SU-DHL-6 (cell line): ENCODE measurements around the gene PGGHG.

Source experiments
- H2AFZ ChIP-seq: fragments of 200-600 bp; sonication (generic); 2 replicates; pipeline ENCODE4 v1.6.1; 2014; ENCODE audit warnings: low read depth, mild to moderate bottlenecking, moderate library complexity, mixed read lengths, antibody characterized with exemption, low read length; ENCODE audit not compliant: severe bottlenecking
- H3F3A ChIP-seq: fragments of 200-600 bp; shearing (Covaris generic); 2 replicates; pipeline ENCODE4 v1.6.0; 2016; ENCODE audit warnings: antibody characterized with exemption, mild to moderate bottlenecking; ENCODE audit not compliant: insufficient read depth
- H3K27ac ChIP-seq: fragments of 200-600 bp; sonication (generic); 2 replicates; pipeline ENCODE4 v1.5.1; 2016; ENCODE audit warnings: low read depth, mild to moderate bottlenecking, low read length, moderate library complexity, mixed read lengths
- H3K27me3 ChIP-seq: fragments of 200-600 bp; sonication (generic), shearing (Covaris generic); 2 replicates; pipeline ENCODE4 v1.6.0; 2014; ENCODE audit warnings: mild to moderate bottlenecking, low read length
- H3K36me3 ChIP-seq: fragments of 200-600 bp; sonication (generic); 2 replicates; pipeline ENCODE4 v1.6.1; 2014; ENCODE audit warnings: mild to moderate bottlenecking, low read length, mixed read lengths
- H3K4me2 ChIP-seq: fragments of 300-600, 200-600 bp; shearing (Covaris generic), sonication (generic); 2 replicates; pipeline ENCODE4 v1.6.0; 2014; ENCODE audit warnings: low read length, low read depth, mild to moderate bottlenecking; ENCODE audit not compliant: poor library complexity, severe bottlenecking
- H3K4me3 ChIP-seq: fragments of 200-600 bp; sonication (generic); 2 replicates; pipeline ENCODE4 v1.5.1; 2014; ENCODE audit warnings: antibody characterized with exemption, low read length, mild to moderate bottlenecking, mixed read lengths; ENCODE audit not compliant: insufficient read depth, poor library complexity, severe bottlenecking
- H3K79me2 ChIP-seq: fragments of 200-600 bp; sonication (generic); 2 replicates; pipeline ENCODE4 v1.6.1; 2014; ENCODE audit warnings: mild to moderate bottlenecking, low read length, moderate library complexity; ENCODE audit not compliant: insufficient read depth
- H3K9ac ChIP-seq: fragments of 200-600 bp; sonication (generic); 2 replicates; pipeline ENCODE4 v1.7.0; 2014; ENCODE audit warnings: mild to moderate bottlenecking, low read length
- H3K9me2 ChIP-seq: fragments of 200-600 bp; sonication (generic); replicated peaks from 2 replicates; pipeline ENCODE4 v1.6.1; 2014; ENCODE audit warnings: low read length; ENCODE audit not compliant: insufficient read depth
- H3K9me3 ChIP-seq: fragments of 200-600 bp; sonication (generic); 2 replicates; pipeline ENCODE4 v1.6.1; 2014; ENCODE audit warnings: low read length, mixed read lengths; ENCODE audit not compliant: insufficient read depth
- H4K20me1 ChIP-seq: fragments of 200-600 bp; sonication (generic); 2 replicates; pipeline ENCODE4 v1.6.1; 2014; ENCODE audit warnings: low read depth, mild to moderate bottlenecking, antibody characterized with exemption, low read length, moderate library complexity, mixed read lengths
- EZH2phosphoT487 ChIP-seq: fragments of 200-600 bp; sonication (generic), shearing (Covaris generic); conservative IDR thresholded peaks from 2 replicates; pipeline ENCODE4 v1.6.1; 2018; ENCODE audit warnings: mild to moderate bottlenecking, antibody characterized with exemption, low read length, moderate library complexity, mixed read lengths
- TF ChIP-seq, protein P1 (sequence below): fragments of 200-600 bp; sonication (generic); IDR thresholded peaks from one replicate; pipeline ENCODE4 v1.5.1; 2017; ENCODE audit warnings: antibody characterized with exemption, mild to moderate bottlenecking, low read length, moderate library complexity; ENCODE audit not compliant: insufficient read depth, poor library complexity, severe bottlenecking

Gene PGGHG

DNA sequence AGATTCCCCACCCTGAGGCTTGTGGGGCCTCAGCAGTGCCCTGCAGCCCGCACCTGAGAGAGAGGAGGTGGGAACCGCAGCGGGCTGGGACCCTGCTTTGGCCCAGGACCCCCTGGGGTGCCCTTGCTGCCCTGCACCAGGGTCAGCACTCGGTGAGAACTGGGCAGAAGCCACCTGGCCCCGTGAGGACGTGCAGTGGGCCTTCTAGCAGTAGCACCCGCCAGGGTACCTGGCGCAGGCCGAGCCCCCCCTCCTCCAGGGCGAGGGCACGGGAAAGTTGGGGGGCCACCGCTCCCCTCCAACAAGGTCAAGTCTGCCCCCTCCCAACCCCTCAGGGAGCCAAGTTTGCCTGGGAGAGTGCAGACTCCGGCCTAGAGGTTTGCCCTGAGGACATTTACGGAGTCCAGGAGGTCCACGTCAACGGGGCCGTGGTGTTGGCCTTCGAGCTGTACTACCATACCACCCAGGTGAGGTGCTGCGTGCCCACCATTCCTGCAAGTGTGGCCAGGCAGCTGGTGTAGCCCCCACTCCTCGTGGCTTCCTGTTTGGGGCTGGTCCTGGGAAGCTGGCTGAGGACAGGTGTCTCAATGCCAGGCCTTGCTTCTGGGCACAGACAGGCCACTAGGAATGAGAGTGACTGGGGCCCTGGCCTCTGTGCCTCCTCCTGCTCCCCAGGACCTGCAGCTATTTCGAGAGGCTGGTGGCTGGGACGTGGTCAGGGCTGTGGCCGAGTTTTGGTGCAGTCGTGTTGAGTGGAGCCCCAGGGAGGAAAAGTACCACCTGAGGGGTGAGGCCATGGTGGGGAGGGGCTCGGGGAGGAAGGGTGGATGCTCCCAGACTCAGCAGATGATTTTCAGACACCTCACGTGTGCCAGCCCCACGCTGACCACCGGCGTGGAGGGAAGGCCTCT is 3.5 kb downstream of the PGGHG start:
- no peaks in the 10 kb centered on the region for H3K79me2 ChIP-seq
- no peak overlapping the region for H3K4me3 ChIP-seq
- H4K20me1 ChIP-seq, result no peaks in the 10 kb centered on the region
- H3K9ac ChIP-seq, result no peak overlapping the region
- H3K27me3 ChIP-seq, result no peaks in the 10 kb centered on the region
- no peaks in the 10 kb centered on the region for H3K9me3 ChIP-seq
- H3K27ac ChIP-seq, result no peak overlapping the region
- H3K9me2 ChIP-seq, result no peaks in the 10 kb centered on the region
- TF ChIP-seq, protein P1, sequence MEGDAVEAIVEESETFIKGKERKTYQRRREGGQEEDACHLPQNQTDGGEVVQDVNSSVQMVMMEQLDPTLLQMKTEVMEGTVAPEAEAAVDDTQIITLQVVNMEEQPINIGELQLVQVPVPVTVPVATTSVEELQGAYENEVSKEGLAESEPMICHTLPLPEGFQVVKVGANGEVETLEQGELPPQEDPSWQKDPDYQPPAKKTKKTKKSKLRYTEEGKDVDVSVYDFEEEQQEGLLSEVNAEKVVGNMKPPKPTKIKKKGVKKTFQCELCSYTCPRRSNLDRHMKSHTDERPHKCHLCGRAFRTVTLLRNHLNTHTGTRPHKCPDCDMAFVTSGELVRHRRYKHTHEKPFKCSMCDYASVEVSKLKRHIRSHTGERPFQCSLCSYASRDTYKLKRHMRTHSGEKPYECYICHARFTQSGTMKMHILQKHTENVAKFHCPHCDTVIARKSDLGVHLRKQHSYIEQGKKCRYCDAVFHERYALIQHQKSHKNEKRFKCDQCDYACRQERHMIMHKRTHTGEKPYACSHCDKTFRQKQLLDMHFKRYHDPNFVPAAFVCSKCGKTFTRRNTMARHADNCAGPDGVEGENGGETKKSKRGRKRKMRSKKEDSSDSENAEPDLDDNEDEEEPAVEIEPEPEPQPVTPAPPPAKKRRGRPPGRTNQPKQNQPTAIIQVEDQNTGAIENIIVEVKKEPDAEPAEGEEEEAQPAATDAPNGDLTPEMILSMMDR, result no peak
- no peak for TF ChIP-seq EZH2phosphoT487
- H3K4me2 ChIP-seq, result no peak overlapping the region
- H3F3A ChIP-seq, result no peaks in the 10 kb centered on the region
- no peaks in the 10 kb centered on the region for H3K36me3 ChIP-seq
- no peak overlapping the region for H2AFZ ChIP-seq

DNA sequence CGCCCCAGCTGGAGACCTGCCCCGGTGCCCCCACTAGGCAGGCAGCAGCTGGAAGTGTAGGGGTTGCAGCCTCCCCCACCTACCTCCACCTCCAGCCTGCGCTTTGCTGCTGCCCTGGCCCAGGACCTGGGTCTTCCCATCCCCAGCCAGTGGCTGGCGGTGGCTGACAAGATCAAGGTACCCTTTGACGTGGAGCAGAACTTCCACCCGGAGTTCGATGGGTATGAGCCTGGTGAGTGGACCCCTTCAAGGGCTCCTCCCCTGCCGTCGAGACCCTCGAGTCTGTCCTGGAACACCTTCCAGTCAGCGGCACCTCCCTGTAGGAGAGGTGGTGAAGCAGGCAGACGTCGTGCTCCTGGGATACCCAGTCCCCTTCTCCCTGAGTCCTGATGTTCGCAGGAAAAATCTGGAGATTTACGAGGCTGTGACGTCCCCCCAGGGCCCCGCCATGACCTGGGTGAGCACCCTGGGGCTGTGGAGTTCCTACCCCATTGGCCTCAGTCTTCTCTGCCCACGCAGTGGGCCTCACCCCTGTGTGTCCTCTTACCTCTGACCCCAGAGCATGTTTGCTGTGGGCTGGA is 4.4 kb downstream of the PGGHG start:
- Histone ChIP-seq H3K4me3 (no peak overlapping the region), H4K20me1 (no peaks in the 10 kb centered on the region), H3K9me2 (no peaks in the 10 kb centered on the region), H3K4me2 (no peak overlapping the region), H3K9ac (no peak overlapping the region), H2AFZ (no peak overlapping the region), H3K27me3 (no peaks in the 10 kb centered on the region), H3K27ac (no peak overlapping the region), H3K9me3 (no peaks in the 10 kb centered on the region), H3K79me2 (no peaks in the 10 kb centered on the region), H3K36me3 (no peaks in the 10 kb centered on the region), H3F3A (no peaks in the 10 kb centered on the region)
- TF ChIP-seq, protein P1, result no peak
- no peak for TF ChIP-seq EZH2phosphoT487

DNA sequence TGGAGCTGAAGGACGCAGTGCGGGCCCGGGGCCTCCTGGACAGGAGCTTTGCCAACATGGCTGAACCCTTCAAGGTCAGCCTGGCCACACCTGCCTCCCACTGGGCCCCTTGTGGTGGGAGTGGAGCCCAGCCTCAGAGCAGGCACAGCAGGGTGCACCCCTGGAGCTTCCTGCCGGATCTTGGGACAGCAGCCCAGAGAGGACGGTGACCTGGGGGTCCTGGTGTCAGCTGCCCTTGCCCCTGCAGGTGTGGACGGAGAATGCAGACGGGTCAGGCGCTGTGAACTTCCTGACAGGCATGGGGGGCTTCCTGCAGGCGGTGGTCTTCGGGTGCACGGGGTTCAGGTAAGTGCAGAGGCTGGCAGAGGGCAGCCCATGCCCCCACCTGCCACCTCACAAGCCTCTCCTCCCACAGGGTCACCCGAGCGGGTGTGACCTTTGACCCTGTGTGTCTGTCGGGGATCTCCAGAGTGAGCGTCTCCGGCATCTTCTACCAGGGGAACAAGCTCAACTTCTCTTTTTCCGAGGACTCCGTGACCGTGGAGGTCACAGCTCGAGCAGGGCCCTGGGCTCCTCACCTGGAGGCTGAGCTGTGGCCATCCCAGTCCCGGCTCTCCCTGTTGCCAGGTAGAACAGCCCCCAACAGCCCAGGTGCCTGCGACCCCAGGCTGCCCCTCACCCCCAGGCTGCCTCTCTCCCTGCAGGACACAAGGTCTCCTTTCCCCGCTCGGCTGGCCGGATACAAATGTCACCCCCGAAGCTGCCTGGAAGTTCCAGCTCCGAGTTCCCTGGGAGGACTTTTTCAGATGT is 5.1 kb downstream of the PGGHG start:
- H3K9ac ChIP-seq, result no peak overlapping the region
- no peaks in the 10 kb centered on the region for H3K9me2 ChIP-seq
- no peak overlapping the region for H3K4me2 ChIP-seq
- no peaks in the 10 kb centered on the region for H3F3A ChIP-seq
- no peaks in the 10 kb centered on the region for H3K79me2 ChIP-seq
- H3K9me3 ChIP-seq, result no peaks in the 10 kb centered on the region
- H3K27ac ChIP-seq, result no peak overlapping the region
- TF ChIP-seq, protein P1, result no peak
- no peak for TF ChIP-seq EZH2phosphoT487
- H2AFZ ChIP-seq, result no peak overlapping the region
- no peaks in the 10 kb centered on the region for H4K20me1 ChIP-seq
- no peaks in the 10 kb centered on the region for H3K36me3 ChIP-seq
- H3K4me3 ChIP-seq, result no peak overlapping the region
- no peaks in the 10 kb centered on the region for H3K27me3 ChIP-seq
